GM12878 (cell line): ENCODE measurements around the gene CACNG4. TPM values are rescaled to one million over a fixed set of nuclear protein-coding genes. Genes with fewer than 3 reads are reported as not detected.

Experiments used
- ATAC-seq: fragments of 200-7000 bp; cut with Tn5 transposase; 3 replicates; pipeline ENCODE4 v1.9.1; 2020; ENCODE audit warnings: mild to moderate bottlenecking, moderate library complexity
- BruUV-seq: library from RNA; stranded (reverse); fragments of 400-500 nt; replicated peaks from 2 replicates; lab custom pipeline; 2021; lab: Mats Ljungman, UMichigan
- CTCF ChIA-PET: fragments of 300-600 bp; sonication (Branson Sonifier 250); formaldehyde crosslinking; extraction: SDS; loops from one replicate; lab custom pipeline; 2021; ENCODE audit warnings: inconsistent platforms; lab: Yijun Ruan, JAX
- POLR2A ChIA-PET: fragments of 350-600 bp; formaldehyde crosslinking; extraction: SDS; loops from one replicate; lab custom pipeline; 2021; ENCODE audit warnings: inconsistent platforms; lab: Charles Lee
- RAD21 ChIA-PET: fragments of 300-600 bp; sonication (Branson Sonifier 250); formaldehyde crosslinking; loops from one replicate; lab custom pipeline; 2023; ENCODE audit warnings: antibody characterized with exemption; ENCODE audit not compliant: unreplicated experiment; lab: Charles Lee
- SMC1A ChIA-PET: fragments of 300-600 bp; sonication (Branson Sonifier 250); formaldehyde crosslinking; loops from one replicate; lab custom pipeline; 2023; ENCODE audit not compliant: unreplicated experiment, uncharacterized antibody; lab: Charles Lee
- DNase-seq: peaks from one replicate; pipeline ENCODE4 v3.0.0-alpha.2; 2011; ENCODE audit warnings: low read depth, low spot score
- FAIRE-seq: peaks from 3 replicates; lab custom pipeline; 2011; peaks lifted over from hg19 to GRCh38; lab: Jason Lieb, UNC
- H2AFZ ChIP-seq: 2 replicates; pipeline ENCODE4 v1.6.0; 2011; ENCODE audit warnings: low read depth, low read length, control low read depth; ENCODE audit not compliant: control insufficient read depth
- H3K27ac ChIP-seq: 2 replicates; pipeline ENCODE4 v1.5.1; 2011; ENCODE audit warnings: control low read depth; ENCODE audit not compliant: control insufficient read depth, insufficient read depth
- H3K27me3 ChIP-seq, 2 experiments: replicated peaks in 1 of 2; 2 replicates each; pipeline versions ENCODE4 v1.6.0 to v1.6.1; 2011; ENCODE audit warnings: low read length in 1 of 2; ENCODE audit not compliant: control insufficient read depth in 2 of 2, insufficient read depth in 2 of 2
- H3K36me3 ChIP-seq, 2 experiments: 2 replicates each; pipeline ENCODE4 v1.5.1; 2011; ENCODE audit warnings: low read length in 1 of 2; ENCODE audit not compliant: control insufficient read depth in 2 of 2, insufficient read depth in 2 of 2
- H3K4me1 ChIP-seq: 2 replicates; pipeline ENCODE4 v1.6.1; 2011; ENCODE audit warnings: mild to moderate bottlenecking, low read length, moderate library complexity, mixed read lengths; ENCODE audit not compliant: control insufficient read depth, insufficient read depth
- H3K4me2 ChIP-seq: 2 replicates; pipeline ENCODE4 v1.6.0; 2011; ENCODE audit warnings: control low read depth; ENCODE audit not compliant: control insufficient read depth, insufficient read depth
- H3K4me3 ChIP-seq: fragments of 200-600 bp; sonication (generic); 2 replicates; pipeline ENCODE4 v1.5.1; 2016
- H3K79me2 ChIP-seq: 2 replicates; pipeline ENCODE4 v1.6.0; 2011; ENCODE audit warnings: low read length; ENCODE audit not compliant: control insufficient read depth, insufficient read depth
- H3K9ac ChIP-seq: 2 replicates; pipeline ENCODE4 v1.8.0; 2011; ENCODE audit warnings: low read length, control low read depth, mixed read lengths; ENCODE audit not compliant: control insufficient read depth, insufficient read depth
- H3K9me3 ChIP-seq: replicated peaks from 3 replicates; pipeline ENCODE4 v1.5.1; 2011; ENCODE audit warnings: mild to moderate bottlenecking, low read length; ENCODE audit not compliant: control insufficient read depth, insufficient read depth
- H4K20me1 ChIP-seq: 2 replicates; pipeline ENCODE4 v1.6.0; 2011; ENCODE audit not compliant: control insufficient read depth, insufficient read depth
- CBFB ChIP-seq: IDR thresholded peaks from 2 replicates; pipeline ENCODE4 v1.6.1; 2016; ENCODE audit warnings: antibody characterized with exemption, low read depth
- CEBPB ChIP-seq, 2 experiments: fragments of 150-350 bp in 1 of 2; IDR thresholded peaks; 2 replicates each; pipeline ENCODE4 v1.6.1; 2012 to 2014; ENCODE audit warnings: low read depth in 2 of 2, low read length in 2 of 2, borderline replicate concordance in 1 of 2, inconsistent platforms in 1 of 2
- GATAD2B ChIP-seq: fragments of 450-650 bp; conservative IDR thresholded peaks from 2 replicates; pipeline ENCODE4 v1.6.1; 2017; ENCODE audit warnings: low read depth, mild to moderate bottlenecking, moderate library complexity
- MXI1 ChIP-seq: fragments of 150-350 bp; IDR thresholded peaks from 2 replicates; pipeline ENCODE4 v1.6.1; 2011; ENCODE audit warnings: low read depth, mild to moderate bottlenecking, inconsistent platforms, low read length, improper control_type of control experiment
- PKNOX1 ChIP-seq: fragments of 450-650 bp; IDR thresholded peaks from 2 replicates; pipeline ENCODE4 v1.6.1; 2016; ENCODE audit warnings: mild to moderate bottlenecking
- SREBF2 ChIP-seq: IDR thresholded peaks from 2 replicates; pipeline ENCODE4 v1.6.1; 2012; ENCODE audit warnings: mild to moderate bottlenecking, low read length
- USF2 ChIP-seq: IDR thresholded peaks from 2 replicates; pipeline ENCODE4 v1.6.1; 2011; ENCODE audit warnings: low read depth, low read length, improper control_type of control experiment, borderline replicate concordance
- WGBS: methylation state at CpG from one replicate; pipeline ENCODE4 v1.1.6; 2016; ENCODE audit warnings: low lambda C conversion rate; ENCODE audit not compliant: insufficient replicate concordance, insufficient coverage; ENCODE audit errors: missing lambda C conversion rate; 5-methylcytosine and 5-hydroxymethylcytosine counted together
- in situ Hi-C: fragments of 300-500 bp; cut with MboI; formaldehyde crosslinking; loops from 9 replicates; pipeline ENCODE4 v1.14.3; 2018; ENCODE audit warnings: mixed read lengths
- intact Hi-C: fragments of 100-400 bp; cut with micrococcal nuclease; formaldehyde crosslinking; loops from one replicate; pipeline ENCODE4 v1.14.2; 2022; ENCODE audit not compliant: unreplicated experiment
- polyA plus RNA-seq, 11 experiments: library from polyadenylated mRNA; depleted of rRNA in 4 of 11; unstranded in 6 of 11; stranded (reverse) in 5 of 11; fragments of >200 nt; fragmentation: Nextera tagmentation in 4 of 11; fragmentation: Illumina TruSeq in 1 of 11; extraction: Ambion mirVana in 4 of 11; extraction: Trizol in 1 of 11; gene quantifications; 1 replicate in 1 of 11; 2 replicates in 10 of 11; pipeline versions ENCODE4 v1.2.1 to v1.2.3, GENCODE V29; 2011 to 2016; ENCODE audit warnings: inconsistent platforms in 2 of 11, missing spikeins in 2 of 11, low read depth in 1 of 11
- total RNA-seq, 4 experiments: library from RNA; depleted of rRNA in 3 of 4; stranded (reverse); fragments of >200 nt in 3 of 4; fragmentation: Illumina TruSeq in 1 of 4; extraction: Trizol in 1 of 4; gene quantifications; 2 replicates each; pipeline versions ENCODE4 v1.2.1 to v1.2.3, GENCODE V29; 2013 to 2021

The CACNG4 gene
- total and polyA plus RNA-seq, 10 of the 15 experiments (the other 5 are each of a cell fraction or from before 2014, with no cell fraction given), result 0.08 TPM; not detected in 8

GRCh38 chr17:66959641-66960375, 4.7 kb upstream of the CACNG4 start:
- Histone ChIP-seq H2AFZ (no peak overlapping the region), H3K27ac (no peak overlapping the region), H3K4me2 (no peak overlapping the region), H3K9ac (no peak overlapping the region), H3K9me3 (no peaks in the 10 kb centered on the region), H3K36me3 (no peaks in the 10 kb centered on the region), H3K79me2 (no peaks in the 10 kb centered on the region), H4K20me1 (peaks cover 3% of the 10 kb centered on the region; the same call in 1 of the 2 replicates), H3K4me1 (no peaks in the 10 kb centered on the region)
- in situ Hi-C loops, result no loop called here
- FAIRE-seq (no peak), DNase-seq (no peak), ATAC-seq (no peak)
- RAD21 ChIA-PET, result no interaction called here
- intact Hi-C loops, result no loop called here
- POLR2A ChIA-PET, result no interaction called here
- 51% methylated on average over 15 of the region's 15 CpGs for WGBS
- TF ChIP-seq SREBF2, result no peak
- no peak for TF ChIP-seq USF2
- TF ChIP-seq GATAD2B, result no peak
- TF ChIP-seq MXI1, result no peak
- TF ChIP-seq CBFB, result no peak
- TF ChIP-seq CEBPB (IDR thresholded peaks at IDR 0.05; ENCODE audit: borderline replicate concordance in 1 of 2, low read depth in 2 of 2, low read length in 2 of 2), result no peak
- TF ChIP-seq PKNOX1, result no peak
- TF ChIP-seq, all 136 proteins: peak for 0
- no peak overlapping the region for H3K4me3 ChIP-seq
- ChIA-PET CTCF (interaction anchor here (0.5 kb wide), 1 partner anchor 1439 kb away, joined by 3 read pairs; no protein-coding TSS in a partner anchor), SMC1A (interaction anchor here (0.6 kb wide), 1 partner anchor 151 kb away, joined by 3 read pairs; no protein-coding TSS in a partner anchor)
- peaks cover 8 to 9% of the 10 kb centered on the region in 2 experiments; a peak in 3 of 4 replicates for H3K27me3 ChIP-seq
- BruUV-seq, result no TSS peak
